HG03060 (cell line): ENCODE results near the gene TP53AIP1.
A peak's percentile ranks its signal among the peaks of the same experiment; 100 is the strongest.

Experiments
- ATAC-seq: cut with Tn5 transposase; IDR thresholded peaks from one replicate; pipeline ENCODE4 v1.9.1; 2021; ENCODE audit warnings: low read depth, moderate number of reproducible peaks; ENCODE audit not compliant: unreplicated experiment

Gene TP53AIP1

GRCh38 chr11:128908391-128909246, 34.1 kb downstream of the TP53AIP1 start:
- no peak for ATAC-seq

GRCh38 chr11:128907585-128907984, 35.1 kb downstream of the TP53AIP1 start:
- no peak for ATAC-seq

GRCh38 chr11:128906185-128907050, 36.3 kb downstream of the TP53AIP1 start:
- no peak for ATAC-seq

GRCh38 chr11:128905345-128906184, 37.1 kb downstream of the TP53AIP1 start:
- ATAC-seq: no peak

GRCh38 chr11:128904656-128905344, 37.9 kb downstream of the TP53AIP1 start:
- ATAC-seq: no peak

- no peak for ATAC-seq
Observed at GRCh38 chr11:128904303-128904655, 38.4 kb downstream of the TP53AIP1 start.

GRCh38 chr11:128903248-128904061, 39.2 kb downstream of the TP53AIP1 start:
- ATAC-seq: no peak

- ATAC-seq: no peak
Observed at GRCh38 chr11:128902515-128903066, 40.1 kb downstream of the TP53AIP1 start.

- no peak for ATAC-seq
Observed at GRCh38 chr11:128901653-128902514, 40.8 kb downstream of the TP53AIP1 start.

GRCh38 chr11:128900468-128900867, 42.2 kb downstream of the TP53AIP1 start:
- ATAC-seq: no peak

- ATAC-seq: no peak
Observed at GRCh38 chr11:128898580-128899344, 43.9 kb downstream of the TP53AIP1 start.

GRCh38 chr11:128897826-128898225, 44.8 kb downstream of the TP53AIP1 start:
- ATAC-seq: no peak

GRCh38 chr11:128896356-128896755, 46.3 kb downstream of the TP53AIP1 start:
- no peak for ATAC-seq

- no peak for ATAC-seq
Observed at GRCh38 chr11:128895526-128895925, 47.1 kb downstream of the TP53AIP1 start.

- no peak for ATAC-seq
Observed at GRCh38 chr11:128894685-128895084, 48.0 kb downstream of the TP53AIP1 start.

GRCh38 chr11:128894286-128894681, 48.4 kb downstream of the TP53AIP1 start:
- ATAC-seq: no peak

- ATAC-seq: peak; percentile 73
Observed at GRCh38 chr11:128893578-128894285, 48.9 kb downstream of the TP53AIP1 start.
